Hindlimb muscle (tissue), 1 donor: ENCODE results near the gene GFRA4. TPM values are rescaled to one million over a fixed set of nuclear protein-coding genes. Genes with fewer than 3 reads are reported as not detected.
"Not testable (repeated sequence)": the region's sequence is repeated elsewhere in the genome, so short reads cannot be mapped to it uniquely, and the experiment has no call there.

Source experiments
- DNase-seq: peaks from one replicate; pipeline ENCODE4 v3.0.0-alpha.2; 2013
- polyA plus RNA-seq: library from polyadenylated mRNA; unstranded; fragments of 120-200 nt; gene quantifications from one replicate; pipeline ENCODE4 v1.2.1, GENCODE V29; 2013; ENCODE audit not compliant: insufficient read length

GFRA4 gene
- polyA plus RNA-seq, 1 donor = not detected

DNA sequence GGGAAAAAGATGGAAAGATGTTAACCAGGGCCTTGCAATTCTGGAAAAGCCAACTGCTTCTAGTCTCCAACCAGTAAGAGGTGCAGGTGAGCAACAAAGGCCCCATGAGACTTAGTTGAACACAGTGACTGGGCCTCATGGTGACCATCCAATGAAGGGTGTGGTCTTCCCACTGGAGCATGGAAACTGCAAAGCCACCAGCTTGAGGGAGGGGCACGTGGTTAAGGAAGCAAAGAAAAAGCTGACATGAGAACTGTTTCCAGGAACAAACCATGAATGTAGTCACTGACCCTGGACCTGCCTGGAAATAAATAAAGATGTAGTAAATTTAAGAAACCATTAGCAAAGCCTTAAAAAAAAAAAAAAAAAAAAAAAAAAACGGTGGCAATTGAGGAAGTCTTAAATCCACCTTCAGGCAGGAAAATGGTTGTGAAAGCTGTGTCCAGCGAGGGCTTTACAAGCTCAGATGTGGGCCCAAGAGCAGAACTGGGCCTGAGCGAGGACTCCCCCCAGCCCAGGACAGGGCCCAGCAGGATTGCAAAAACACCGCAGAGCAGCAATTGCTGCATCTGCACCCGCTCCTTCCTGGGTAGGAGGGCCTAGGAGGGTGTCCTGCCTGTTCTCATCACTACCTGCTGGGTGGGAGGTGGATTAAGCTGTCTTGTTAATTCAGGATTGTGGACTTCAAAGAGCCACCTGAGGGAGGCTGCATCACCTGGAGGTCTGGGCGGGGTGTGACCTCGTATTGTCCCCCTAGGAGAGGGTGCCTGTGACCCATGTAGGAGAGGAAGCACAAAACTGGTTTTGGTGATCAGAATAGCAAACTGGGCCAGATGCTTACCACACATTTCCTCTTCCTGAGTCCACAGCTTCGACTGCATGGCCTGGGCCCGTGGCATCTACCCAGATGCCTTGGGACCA, 10.3 kb downstream of the GFRA4 start:
- DNase-seq = no peak

GRCh38 chr20:3652221-3652620, 11.0 kb downstream of the GFRA4 start:
- DNase-seq = no peak

DNA sequence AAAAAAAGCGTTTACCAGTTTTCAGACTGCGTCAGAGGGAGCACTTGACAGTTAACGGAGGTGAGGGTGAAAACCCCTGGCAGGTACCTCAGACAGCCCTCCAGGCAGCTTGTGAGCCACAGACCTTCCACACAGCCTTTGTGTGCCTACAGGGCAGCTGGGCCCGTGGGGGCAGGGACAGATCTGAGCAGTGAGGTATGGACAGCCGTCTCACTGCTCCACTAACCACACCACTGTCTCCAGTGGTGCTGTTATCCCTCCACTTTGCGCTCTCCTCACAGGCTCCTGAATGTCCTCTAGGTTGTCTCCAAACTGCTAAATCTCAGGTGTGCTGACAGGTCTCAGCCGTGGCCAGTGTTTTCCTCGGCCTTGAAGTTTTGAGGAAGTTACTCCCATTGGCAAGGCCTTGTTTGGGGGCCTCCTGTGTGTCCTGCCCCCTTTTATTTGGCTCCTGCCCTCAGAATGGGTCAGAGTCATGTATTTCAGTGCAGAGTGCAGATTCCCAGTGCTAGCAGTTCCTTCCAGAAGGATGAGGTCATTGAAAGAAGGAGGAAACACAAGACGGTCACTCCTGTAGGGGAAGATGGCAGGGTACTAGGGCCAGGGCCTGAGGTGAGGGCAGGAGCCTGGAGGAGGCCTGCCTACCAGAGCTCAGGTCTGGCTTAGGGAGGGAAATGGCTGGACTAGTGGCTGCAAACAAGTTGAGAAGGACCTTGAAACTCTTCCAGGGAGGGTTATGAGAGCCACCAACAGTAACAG, 11.8 kb downstream of the GFRA4 start:
- DNase-seq = no peak

DNA sequence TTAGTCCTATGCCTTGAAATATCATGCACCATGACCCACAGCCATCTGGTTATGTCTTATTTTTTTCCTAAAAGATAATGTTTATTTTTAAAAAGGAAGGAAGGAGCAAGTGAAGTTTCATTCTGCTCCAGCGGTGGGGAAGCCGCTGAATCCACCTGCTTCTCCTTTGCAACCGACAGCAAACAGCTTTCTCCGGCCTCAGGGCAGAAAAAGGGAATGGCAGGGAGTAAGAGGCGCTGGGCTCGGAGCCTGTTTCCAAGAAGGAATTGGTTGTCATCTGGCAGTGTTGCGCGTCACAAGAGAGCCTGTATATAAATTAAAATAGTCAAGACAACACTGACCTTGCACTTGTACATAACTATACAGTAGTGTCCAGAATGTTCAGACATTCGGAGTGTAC, 14.2 kb downstream of the GFRA4 start:
- DNase-seq = no peak

- DNase-seq = no peak
These were observed 15.7 kb downstream of the GFRA4 start for GRCh38 chr20:3647473-3647872.

DNA sequence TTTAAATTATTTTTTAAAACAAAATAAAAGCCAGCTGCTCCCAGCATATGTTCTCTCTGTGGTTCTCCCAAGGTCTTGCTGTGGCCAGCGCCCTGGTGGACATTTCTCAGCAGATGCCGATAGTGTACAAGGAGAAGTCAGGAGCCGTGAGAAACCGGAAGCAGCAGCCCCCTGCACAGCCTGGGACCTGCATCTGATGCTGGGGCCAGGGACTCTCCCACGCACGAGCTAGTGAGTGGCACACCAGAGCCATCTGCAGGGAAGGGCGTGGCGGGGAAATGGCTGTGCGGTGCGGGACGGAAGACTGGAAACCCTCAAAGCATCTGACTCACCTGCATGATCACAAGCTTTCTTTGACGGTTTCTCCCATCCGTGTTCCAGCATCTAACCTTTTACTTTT, 16.5 kb downstream of the GFRA4 start:
- no peak for DNase-seq

- DNase-seq = no peak
These were observed 17.1 kb downstream of the GFRA4 start for GRCh38 chr20:3646067-3646440.

DNA sequence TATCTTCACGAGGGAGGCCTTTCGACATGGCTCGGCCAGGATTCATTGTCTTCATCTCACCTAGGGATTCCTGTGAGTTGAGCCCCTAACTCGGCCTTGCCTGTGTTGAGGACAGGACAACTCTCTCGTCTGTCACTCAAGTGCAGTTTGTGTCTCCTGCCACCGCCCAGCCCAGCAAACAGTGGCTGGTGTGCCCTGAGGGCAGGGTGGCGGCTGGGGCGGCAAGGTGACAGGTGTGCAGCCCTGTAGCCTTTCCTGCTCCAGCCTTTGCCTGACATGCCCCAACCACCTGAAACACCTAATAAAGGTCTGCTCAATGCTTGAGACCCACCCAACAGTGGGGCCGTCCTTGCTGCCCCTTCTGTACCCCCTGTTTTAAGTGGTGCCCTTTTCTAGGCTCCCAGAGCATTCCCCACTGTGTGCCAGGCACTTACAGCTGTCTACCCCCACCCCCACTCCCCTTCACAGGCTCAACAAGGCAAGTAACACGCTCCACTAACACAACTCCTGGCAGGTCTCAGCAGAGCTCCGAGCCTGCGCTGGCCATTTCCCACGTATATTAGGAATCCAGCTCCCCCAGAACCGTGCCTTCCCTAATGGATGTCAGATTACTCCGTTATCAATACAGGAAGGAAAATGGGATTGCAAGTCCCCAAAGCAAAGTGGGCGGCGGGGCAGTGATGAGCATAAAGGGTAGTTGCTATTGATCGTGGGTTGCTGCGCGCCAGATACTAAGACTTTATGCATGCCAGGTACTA, 17.7 kb downstream of the GFRA4 start:
- DNase-seq = no peak

DNA sequence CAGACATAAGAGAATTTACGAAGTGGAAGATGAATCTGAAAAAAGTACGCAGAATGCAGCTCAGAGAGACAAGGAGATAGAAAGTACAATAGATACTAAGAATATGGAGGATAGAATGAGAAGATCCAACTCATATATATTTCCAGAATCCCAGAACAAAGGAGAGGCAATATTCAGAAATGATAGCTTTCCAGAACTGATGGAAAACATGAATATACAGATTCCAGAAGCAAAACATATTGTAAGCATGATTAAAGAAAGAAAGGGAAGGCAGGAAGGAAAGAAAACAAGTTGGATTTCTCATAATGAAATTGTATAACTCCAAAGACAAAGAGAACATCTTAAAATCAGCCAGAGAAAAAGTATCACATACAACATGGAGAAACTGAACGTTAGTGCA, 22.9 kb downstream of the GFRA4 start:
- DNase-seq = no peak

- DNase-seq = no peak
These were observed 27.9 kb downstream of the GFRA4 start for GRCh38 chr20:3635346-3635745.

- no peak for DNase-seq
These were observed 29.2 kb downstream of the GFRA4 start for GRCh38 chr20:3633913-3634478.

GRCh38 chr20:3632311-3633004, 30.7 kb downstream of the GFRA4 start:
- DNase-seq = no peak

GRCh38 chr20:3631534-3631933, 31.7 kb downstream of the GFRA4 start:
- no peak for DNase-seq

GRCh38 chr20:3630429-3630828, 32.8 kb downstream of the GFRA4 start:
- DNase-seq = no peak

- no peak for DNase-seq
These were observed 33.3 kb downstream of the GFRA4 start for GRCh38 chr20:3629893-3630292.

DNA sequence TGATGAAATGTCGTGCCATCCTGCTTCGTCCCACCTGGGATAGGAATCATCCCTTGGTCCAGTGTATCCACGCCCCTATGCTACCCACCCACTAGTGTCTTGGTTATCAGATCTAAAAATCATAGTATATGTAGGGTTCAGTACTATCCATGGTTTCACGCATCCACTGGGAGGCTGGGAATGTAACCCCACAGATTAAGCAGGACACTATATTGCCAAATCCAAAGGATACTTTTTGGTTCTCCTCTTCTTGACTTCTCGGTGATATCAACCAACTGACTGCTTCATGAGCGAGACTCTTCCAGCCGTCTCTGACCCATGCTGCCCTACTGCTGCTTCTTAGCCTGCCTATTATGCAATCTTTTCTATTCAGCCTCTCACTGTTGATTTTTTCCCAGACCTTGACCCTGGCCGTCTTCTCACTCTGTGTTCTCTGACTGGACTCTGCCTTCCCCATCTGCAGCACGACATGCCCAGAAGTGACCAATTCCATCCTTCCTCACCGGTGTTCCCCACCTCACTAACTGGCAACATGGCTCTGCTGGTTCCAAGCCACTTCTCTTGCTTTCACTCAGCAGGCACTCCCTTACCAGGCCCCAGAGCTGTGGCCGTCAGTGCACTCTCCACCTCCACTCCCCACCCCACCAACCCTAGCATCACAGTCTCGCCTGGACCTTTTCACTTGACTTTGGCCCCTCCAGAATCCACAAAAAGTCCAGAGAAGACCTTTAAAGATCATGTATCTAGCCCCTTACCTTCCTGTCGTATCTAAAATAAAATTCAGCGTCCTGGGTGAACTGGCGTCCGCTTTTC, 34.5 kb downstream of the GFRA4 start:
- no peak for DNase-seq

DNA sequence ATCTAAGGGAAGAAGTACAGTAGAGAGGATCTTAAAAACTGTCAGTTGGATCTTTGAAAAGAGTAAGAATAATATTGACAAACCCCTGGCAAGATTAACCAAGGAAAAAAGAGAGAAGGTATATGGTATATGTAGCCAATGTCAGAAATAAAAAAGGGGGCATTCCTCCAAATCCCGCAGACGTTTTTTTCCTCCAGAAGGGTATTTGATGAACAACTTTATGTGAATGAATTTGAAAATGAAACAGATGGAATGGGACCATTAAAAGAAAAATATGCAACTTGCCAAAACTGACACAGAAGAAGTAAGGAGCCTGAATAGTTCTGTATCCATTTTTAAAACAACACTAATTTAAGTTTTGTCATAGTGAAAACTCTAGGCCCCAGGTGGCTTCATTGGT, 35.7 kb downstream of the GFRA4 start:
- no peak for DNase-seq

DNA sequence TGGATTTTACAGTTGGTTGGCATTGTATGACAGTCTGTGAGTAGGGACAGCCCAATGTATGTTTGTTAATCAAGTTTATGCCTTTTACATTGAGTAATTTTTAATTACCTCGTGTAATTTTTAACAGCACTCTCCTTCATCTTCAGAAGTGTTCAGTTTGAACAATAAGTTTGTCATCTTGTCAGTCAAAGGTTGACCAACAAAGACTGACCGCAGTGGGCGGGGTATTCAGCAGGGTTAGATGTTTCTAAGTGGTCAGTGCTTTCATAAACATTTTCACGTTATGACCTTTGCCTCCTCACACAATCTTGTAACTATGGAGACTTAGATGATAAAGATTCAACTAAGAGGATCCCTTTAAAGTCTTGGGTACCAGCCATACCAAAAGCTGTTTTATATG, 40.8 kb downstream of the GFRA4 start:
- DNase-seq = no peak

DNA sequence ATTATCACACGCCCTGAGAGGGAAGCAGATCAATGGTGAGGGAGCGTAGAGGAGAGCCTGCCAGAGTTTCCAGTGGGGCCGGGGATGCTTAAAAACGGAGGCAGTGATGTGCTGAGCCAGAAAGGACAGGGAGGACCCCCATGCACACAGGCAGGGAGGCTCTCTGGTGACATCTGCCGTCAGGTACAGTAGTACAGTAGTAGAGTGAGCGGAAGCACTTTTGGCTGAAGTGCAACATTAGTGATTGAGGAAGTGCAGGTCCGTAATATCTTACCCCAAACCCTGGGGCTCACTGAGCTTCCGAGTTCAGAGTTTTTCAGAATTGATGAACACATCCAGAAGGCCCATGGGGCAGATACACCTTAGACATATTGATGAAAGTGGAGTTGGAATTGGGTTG, 42.1 kb downstream of the GFRA4 start:
- no peak for DNase-seq

DNA sequence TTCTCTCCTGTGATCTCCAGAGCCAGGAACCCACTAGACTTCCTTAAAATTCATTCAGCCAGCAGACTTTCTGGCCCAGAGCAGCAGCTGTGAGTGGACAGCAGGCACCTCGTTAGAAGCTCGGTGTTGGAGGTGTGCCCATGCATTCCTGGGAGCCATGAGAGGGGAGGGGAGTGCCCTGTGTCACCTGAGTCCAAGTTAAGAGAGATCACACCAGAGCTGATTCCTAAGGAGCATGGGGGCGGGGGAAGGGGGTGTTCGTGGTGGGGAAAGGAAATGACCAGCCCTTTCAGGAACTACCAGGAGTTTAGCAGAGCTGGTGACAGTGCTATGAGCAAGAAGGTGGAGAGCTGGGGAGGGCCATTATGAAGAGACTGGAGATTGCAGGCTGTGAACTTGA, 46.9 kb downstream of the GFRA4 start:
- no peak for DNase-seq

DNA sequence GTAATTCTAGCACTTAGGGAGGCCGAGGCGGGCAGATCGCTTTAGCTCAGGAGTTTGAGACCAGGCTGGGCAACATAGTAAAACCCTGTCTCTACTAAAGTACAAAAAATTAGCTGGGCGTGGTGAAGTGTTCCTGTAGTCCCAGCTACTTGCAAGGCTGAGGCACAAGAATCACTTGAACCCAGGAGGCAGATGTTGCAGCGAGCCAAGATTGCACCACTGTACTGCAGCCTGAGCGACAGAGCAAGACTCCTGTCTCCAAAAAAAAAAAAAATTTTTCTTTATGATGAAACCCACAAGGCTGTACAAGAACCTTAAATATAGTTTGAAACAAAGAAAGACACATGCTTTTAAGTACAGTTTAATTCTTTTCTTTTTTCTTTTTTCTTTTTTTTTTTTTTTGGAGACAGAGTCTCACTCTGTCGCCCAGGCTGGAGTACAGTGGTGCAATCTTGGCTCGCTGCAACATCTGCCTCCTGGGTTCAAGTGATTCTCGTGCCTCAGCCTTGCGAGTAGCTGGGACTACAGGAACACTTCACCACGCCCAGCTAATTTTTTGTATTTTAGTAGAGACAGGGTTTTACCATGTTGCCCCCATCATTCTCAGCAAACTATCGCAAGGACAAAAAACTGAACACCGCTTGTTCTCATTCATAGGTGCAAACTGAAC, 47.9 kb downstream of the GFRA4 start:
- DNase-seq = not testable (repeated sequence)
